Endothelial cell of umbilical vein (primary cell): ENCODE measurements around the gene CDH23.

ENCODE experiments used
- CTCF ChIP-seq, 2 donors: IDR thresholded peaks; 1 replicate in 1 of 2; 2 replicates in 1 of 2; pipeline ENCODE4 v1.5.1; 2011; ENCODE audit warnings: low read length in 2 of 2, mild to moderate bottlenecking in 2 of 2, moderate library complexity in 2 of 2, control low read depth in 1 of 2, inconsistent platforms in 1 of 2, low read depth in 1 of 2; ENCODE audit not compliant: insufficient read depth in 1 of 2; ENCODE audit errors: extremely low read depth in 1 of 2
- JUN ChIP-seq: IDR thresholded peaks from 2 replicates; pipeline ENCODE4 v1.6.1; 2011; ENCODE audit warnings: borderline replicate concordance, low read depth; ENCODE audit not compliant: insufficient read length, insufficient read depth
- POLR2AphosphoS5 ChIP-seq: IDR thresholded peaks from 2 replicates; pipeline ENCODE4 v1.6.1; 2012; ENCODE audit warnings: low read depth, mild to moderate bottlenecking, control low read depth, low read length, moderate library complexity; ENCODE audit not compliant: insufficient read depth

GRCh38 chr10:71525092-71525491 lies 128.4 kb downstream of the CDH23 start:
- TF ChIP-seq POLR2AphosphoS5 (no peak), CTCF (IDR thresholded peaks at IDR 0.05; ENCODE audit: extremely low read depth in 1 of 2, insufficient read depth in 1 of 2, low read depth in 1 of 2, low read length in 2 of 2) (no peak), JUN (no peak)
